ENCODE measurements around the gene UNC13A. TPM values are rescaled to one million over a fixed set of nuclear protein-coding genes. Genes with fewer than 3 reads are reported as not detected.

Gene UNC13A
- total and polyA plus RNA-seq, 2 of the 13 experiments (the other 11 are each of a cell fraction or from before 2014, with no cell fraction given) = 0.11 to 0.45 TPM

- TF ChIP-seq IRF9 (CRISPR knock-in tag; IDR thresholded peaks at IDR 0.05; ENCODE audit: borderline replicate concordance) (peak; percentile 100), ZNF782 (CRISPR knock-in tag; IDR thresholded peaks at IDR 0.05; ENCODE audit: borderline replicate concordance) (peak; percentile 81; the same call in 1 of the 2 replicates), KLF11 (CRISPR knock-in tag; IDR thresholded peaks at IDR 0.05) (peak; percentile 38; the same call in 1 of the 2 replicates), ZNF501 (CRISPR knock-in tag; IDR thresholded peaks at IDR 0.05) (peak; percentile 97), ZNF24 (IDR thresholded peaks at IDR 0.05) (no peak), PHF20 (CRISPR knock-in tag; IDR thresholded peaks at IDR 0.05) (peak; percentile 72), ZNF761 (CRISPR knock-in tag; conservative IDR thresholded peaks at IDR 0.05) (peak; percentile 98), GTF3A (CRISPR knock-in tag; conservative IDR thresholded peaks at IDR 0.05) (peak; percentile 96), DNMT1 (CRISPR knock-in tag; IDR thresholded peaks at IDR 0.05) (peak; percentile 100), NPAS2 (CRISPR knock-in tag; IDR thresholded peaks at IDR 0.05; ENCODE audit: borderline replicate concordance) (no peak), ZNF547 (CRISPR knock-in tag; IDR thresholded peaks at IDR 0.05) (peak; percentile 100), ZNF883 (CRISPR knock-in tag; IDR thresholded peaks at IDR 0.05; ENCODE audit: not compliant biosample characterization) (peak; percentile 100), U2AF2 (IDR thresholded peaks at IDR 0.05; ENCODE audit: low read depth, low read length) (no peak), PTBP1 (IDR thresholded peaks at IDR 0.05; ENCODE audit: low read depth, low read length, poor library complexity, severe bottlenecking) (no peak), ZKSCAN8 (CRISPR knock-in tag; IDR thresholded peaks at IDR 0.05; ENCODE audit: borderline replicate concordance) (peak; percentile 59; the same call in 1 of the 2 replicates), ZBTB10 (CRISPR knock-in tag; IDR thresholded peaks at IDR 0.05; ENCODE audit: borderline replicate concordance) (peak; percentile 80), RARG (CRISPR knock-in tag; IDR thresholded peaks at IDR 0.05; ENCODE audit: low read depth) (0 out of 2 replicates have a peak, but pooled peaks have one; percentile 63), CAMTA2 (CRISPR knock-in tag; IDR thresholded peaks at IDR 0.05; ENCODE audit: borderline replicate concordance) (peak; percentile 94; the same call in 1 of the 2 replicates), ELF1 (CRISPR knock-in tag; IDR thresholded peaks at IDR 0.05) (no peak), ZSCAN29 (CRISPR knock-in tag; conservative IDR thresholded peaks at IDR 0.05) (peak; percentile 93), THAP9 (CRISPR knock-in tag; IDR thresholded peaks at IDR 0.05; ENCODE audit: borderline replicate concordance) (peak; percentile 61; the same call in 1 of the 2 replicates)
Measured at GRCh38 chr19:17605761-17606589, 82.2 kb downstream of the UNC13A start (continued).

All from HepG2 (cell line).